Left renal cortex interstitium (tissue), 4 donors: ENCODE data around the gene CAV3. TPM values are rescaled to one million over a fixed set of nuclear protein-coding genes. Genes with fewer than 3 reads are reported as not detected.

Experiments used
- DNase-seq, 4 donors: peaks; one replicate each; pipeline ENCODE4 v3.0.0-alpha.2; 2013; ENCODE audit warnings: low read depth in 4 of 4, low spot score in 2 of 4, missing footprints in 1 of 4
- polyA plus RNA-seq, 4 donors: library from polyadenylated mRNA; unstranded; fragments of 120-200 nt; gene quantifications; one replicate each; pipeline ENCODE4 v1.2.1, GENCODE V29; 2013; ENCODE audit not compliant: insufficient read length in 4 of 4

Gene CAV3
- polyA plus RNA-seq, 4 donors, result 0.43 to 0.86 (median 0.63) TPM

- no peak for DNase-seq
Observed at GRCh38 chr3:8734137-8734878, 706 bp downstream of the CAV3 start.

GRCh38 chr3:8734908-8735307, 1.3 kb downstream of the CAV3 start:
- DNase-seq, result no peak

- DNase-seq, result no peak
Observed at GRCh38 chr3:8736436-8736835, 2.8 kb downstream of the CAV3 start.

GRCh38 chr3:8737301-8737700, 3.7 kb downstream of the CAV3 start:
- DNase-seq, result no peak

- no peak for DNase-seq
Observed at GRCh38 chr3:8737823-8738222, 4.2 kb downstream of the CAV3 start.

- DNase-seq, result no peak
Observed at GRCh38 chr3:8738639-8739038, 5.0 kb downstream of the CAV3 start.

- no peak for DNase-seq
Observed at GRCh38 chr3:8739757-8740504, 6.3 kb downstream of the CAV3 start.

GRCh38 chr3:8741581-8742261, 8.1 kb downstream of the CAV3 start:
- DNase-seq, result peak; percentile 41 to 59 (median 56)

GRCh38 chr3:8743021-8743601, 9.5 kb downstream of the CAV3 start:
- no peak for DNase-seq

GRCh38 chr3:8743911-8744310, 10.3 kb downstream of the CAV3 start:
- no peak for DNase-seq

GRCh38 chr3:8745619-8746370, 12.2 kb downstream of the CAV3 start:
- no peak for DNase-seq

- no peak for DNase-seq
Observed at GRCh38 chr3:8746780-8747345, 13.3 kb downstream of the CAV3 start.

GRCh38 chr3:8749316-8749715, 15.7 kb downstream of the CAV3 start:
- DNase-seq, result no peak

- no peak for DNase-seq
Observed at GRCh38 chr3:8752832-8753231, 19.2 kb downstream of the CAV3 start.

- no peak for DNase-seq
Observed at GRCh38 chr3:8755097-8755496, 21.5 kb downstream of the CAV3 start.

- DNase-seq, result no peak
Observed at GRCh38 chr3:8755564-8756237, 22.1 kb downstream of the CAV3 start.

GRCh38 chr3:8756671-8757070, 23.1 kb downstream of the CAV3 start:
- DNase-seq, result no peak

GRCh38 chr3:8757551-8758518, 24.2 kb downstream of the CAV3 start:
- DNase-seq, result no peak
